LNCAP (cell line): ENCODE results near the gene RHBDF1.

ENCODE experiments used
- TF ChIP-seq, protein P1 (sequence below): fragments of 450-650 bp; IDR thresholded peaks from 2 replicates; pipeline ENCODE4 v1.5.1; 2017; ENCODE audit warnings: mild to moderate bottlenecking

RHBDF1 gene, protein sequence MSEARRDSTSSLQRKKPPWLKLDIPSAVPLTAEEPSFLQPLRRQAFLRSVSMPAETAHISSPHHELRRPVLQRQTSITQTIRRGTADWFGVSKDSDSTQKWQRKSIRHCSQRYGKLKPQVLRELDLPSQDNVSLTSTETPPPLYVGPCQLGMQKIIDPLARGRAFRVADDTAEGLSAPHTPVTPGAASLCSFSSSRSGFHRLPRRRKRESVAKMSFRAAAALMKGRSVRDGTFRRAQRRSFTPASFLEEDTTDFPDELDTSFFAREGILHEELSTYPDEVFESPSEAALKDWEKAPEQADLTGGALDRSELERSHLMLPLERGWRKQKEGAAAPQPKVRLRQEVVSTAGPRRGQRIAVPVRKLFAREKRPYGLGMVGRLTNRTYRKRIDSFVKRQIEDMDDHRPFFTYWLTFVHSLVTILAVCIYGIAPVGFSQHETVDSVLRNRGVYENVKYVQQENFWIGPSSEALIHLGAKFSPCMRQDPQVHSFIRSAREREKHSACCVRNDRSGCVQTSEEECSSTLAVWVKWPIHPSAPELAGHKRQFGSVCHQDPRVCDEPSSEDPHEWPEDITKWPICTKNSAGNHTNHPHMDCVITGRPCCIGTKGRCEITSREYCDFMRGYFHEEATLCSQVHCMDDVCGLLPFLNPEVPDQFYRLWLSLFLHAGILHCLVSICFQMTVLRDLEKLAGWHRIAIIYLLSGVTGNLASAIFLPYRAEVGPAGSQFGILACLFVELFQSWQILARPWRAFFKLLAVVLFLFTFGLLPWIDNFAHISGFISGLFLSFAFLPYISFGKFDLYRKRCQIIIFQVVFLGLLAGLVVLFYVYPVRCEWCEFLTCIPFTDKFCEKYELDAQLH

GRCh38 chr16:72561-73548 is at the start of gene RHBDF1:
Gene RHBDF1, minus strand, starts transcription at chr16:72631. Its CDS starts 7,616 bp downstream, at chr16:65015.
- TF ChIP-seq, protein P1, sequence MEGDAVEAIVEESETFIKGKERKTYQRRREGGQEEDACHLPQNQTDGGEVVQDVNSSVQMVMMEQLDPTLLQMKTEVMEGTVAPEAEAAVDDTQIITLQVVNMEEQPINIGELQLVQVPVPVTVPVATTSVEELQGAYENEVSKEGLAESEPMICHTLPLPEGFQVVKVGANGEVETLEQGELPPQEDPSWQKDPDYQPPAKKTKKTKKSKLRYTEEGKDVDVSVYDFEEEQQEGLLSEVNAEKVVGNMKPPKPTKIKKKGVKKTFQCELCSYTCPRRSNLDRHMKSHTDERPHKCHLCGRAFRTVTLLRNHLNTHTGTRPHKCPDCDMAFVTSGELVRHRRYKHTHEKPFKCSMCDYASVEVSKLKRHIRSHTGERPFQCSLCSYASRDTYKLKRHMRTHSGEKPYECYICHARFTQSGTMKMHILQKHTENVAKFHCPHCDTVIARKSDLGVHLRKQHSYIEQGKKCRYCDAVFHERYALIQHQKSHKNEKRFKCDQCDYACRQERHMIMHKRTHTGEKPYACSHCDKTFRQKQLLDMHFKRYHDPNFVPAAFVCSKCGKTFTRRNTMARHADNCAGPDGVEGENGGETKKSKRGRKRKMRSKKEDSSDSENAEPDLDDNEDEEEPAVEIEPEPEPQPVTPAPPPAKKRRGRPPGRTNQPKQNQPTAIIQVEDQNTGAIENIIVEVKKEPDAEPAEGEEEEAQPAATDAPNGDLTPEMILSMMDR = no peak

- TF ChIP-seq, protein P1 = no peak
Measured at GRCh38 chr16:120756-121155, 48.3 kb upstream of the RHBDF1 start.

GRCh38 chr16:119835-120491 is 47.5 kb upstream of the RHBDF1 start:
- TF ChIP-seq, protein P1 = no peak

DNA sequence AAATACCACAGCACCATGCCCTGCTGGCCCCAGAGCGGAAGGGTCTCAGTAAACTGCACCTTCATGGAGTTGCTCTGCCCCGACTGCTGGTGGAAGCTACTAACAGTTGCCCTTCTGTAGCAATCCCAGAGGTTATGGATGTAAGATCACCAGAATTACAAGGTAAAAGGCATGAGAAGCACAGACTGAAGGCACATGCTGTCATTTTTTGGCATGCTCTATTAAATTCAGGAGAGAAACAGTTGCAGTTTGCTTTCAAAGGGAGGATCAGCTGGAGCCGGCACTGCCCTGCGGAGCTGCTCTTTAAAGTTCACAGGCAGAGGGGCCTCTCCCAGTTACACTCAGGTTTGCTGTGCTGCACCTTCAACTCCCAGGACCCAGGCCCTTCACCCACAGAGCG is 46.9 kb upstream of the RHBDF1 start:
- TF ChIP-seq, protein P1 = no peak

GRCh38 chr16:118857-119256 is 46.4 kb upstream of the RHBDF1 start:
- TF ChIP-seq, protein P1 = no peak

DNA sequence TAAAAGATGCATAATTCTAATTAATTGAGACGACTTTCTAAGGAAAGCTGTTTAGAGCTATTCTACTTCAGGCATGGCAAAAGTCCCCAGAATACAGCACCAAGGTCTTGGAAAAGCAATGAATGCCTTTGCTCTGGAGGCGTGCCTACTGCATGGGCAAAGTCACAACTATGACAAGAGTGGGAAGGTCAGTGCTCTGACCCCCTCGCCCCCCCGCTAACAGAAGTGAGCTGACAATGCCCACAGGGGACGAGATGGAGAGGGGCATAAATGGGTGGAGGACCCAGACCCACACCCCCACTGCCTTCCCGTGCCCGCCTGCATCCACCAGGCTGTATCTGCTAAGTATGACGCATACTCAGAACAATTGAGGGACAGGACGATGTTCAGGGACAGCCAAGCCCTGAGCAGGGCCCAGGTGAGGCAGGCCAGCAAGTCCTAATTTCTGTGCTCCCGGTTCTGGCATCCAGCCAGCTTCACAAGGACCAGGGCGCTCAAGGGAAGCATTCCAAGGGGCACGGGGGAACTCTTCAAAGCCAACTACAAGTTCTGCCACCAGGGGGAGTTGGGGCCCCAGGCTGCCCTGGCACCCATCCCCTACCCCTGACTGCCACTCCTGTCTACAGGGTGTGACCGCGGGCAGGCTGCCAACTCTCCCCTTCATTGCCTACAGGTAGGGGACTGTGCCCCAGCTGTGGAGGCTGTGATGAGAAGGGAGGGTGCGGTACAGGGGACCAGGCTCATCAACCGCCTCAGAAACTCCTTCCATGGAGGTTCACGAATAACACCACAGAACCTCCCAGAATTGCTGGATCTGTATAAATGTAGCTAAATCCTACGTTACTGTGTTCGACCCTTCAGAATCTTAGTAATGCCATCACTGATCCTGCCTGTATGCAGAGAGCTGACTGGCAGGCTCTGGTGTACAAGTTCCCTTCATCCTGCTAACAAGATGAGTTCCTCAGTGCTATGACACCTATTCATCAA is 45.2 kb upstream of the RHBDF1 start:
- TF ChIP-seq, protein P1 = peak; percentile 76
